IMR-90 (cell line): Measurements from ENCODE around the gene C6orf52. TPM values are rescaled to one million over a fixed set of nuclear protein-coding genes. Genes with fewer than 3 reads are reported as not detected.

Source experiments
- ATAC-seq: fragments of 200-7000 bp; cut with Tn5 transposase; 2 replicates; pipeline ENCODE4 v1.9.1; 2020; ENCODE audit warnings: low read depth, mild to moderate bottlenecking, moderate library complexity
- BruUV-seq: library from RNA; stranded (reverse); fragments of 400-500 nt; replicated peaks from 2 replicates; lab custom pipeline; 2021; lab: Mats Ljungman, UMichigan
- CTCF ChIA-PET: fragments of 300-600 bp; formaldehyde crosslinking; extraction: SDS; loops from one replicate; lab custom pipeline; 2021; ENCODE audit warnings: antibody characterized with exemption; lab: Yijun Ruan, JAX
- POLR2A ChIA-PET: fragments of 300-600 bp; sonication (Branson Sonifier 250); formaldehyde crosslinking; loops from one replicate; lab custom pipeline; 2022; ENCODE audit warnings: antibody characterized with exemption; ENCODE audit not compliant: unreplicated experiment; lab: Charles Lee
- DNase-seq: peaks from one replicate; pipeline ENCODE4 v3.0.0; 2013
- H2AFZ ChIP-seq: replicated peaks from 2 replicates; pipeline ENCODE3; 2013; ENCODE audit warnings: low read length, mild to moderate bottlenecking; ENCODE audit not compliant: poor library complexity
- H2AK5ac ChIP-seq: 2 replicates; pipeline ENCODE4 v1.6.1; 2013; ENCODE audit warnings: low read depth, low read length, inconsistent platforms
- H2AK9ac ChIP-seq: replicated peaks from 2 replicates; pipeline ENCODE3; 2013; ENCODE audit warnings: mild to moderate bottlenecking, low read depth, low read length, moderate library complexity; ENCODE audit not compliant: poor library complexity
- H2BK120ac ChIP-seq: 2 replicates; pipeline ENCODE4 v1.6.1; 2013; ENCODE audit warnings: low read depth, low read length, inconsistent platforms
- H2BK15ac ChIP-seq: 3 replicates; pipeline ENCODE4 v1.6.1; 2013; ENCODE audit warnings: low read depth, low read length, inconsistent platforms
- H2BK20ac ChIP-seq: 2 replicates; pipeline ENCODE4 v1.6.1; 2013; ENCODE audit warnings: low read depth, mild to moderate bottlenecking, inconsistent platforms, low read length, moderate library complexity
- H2BK5ac ChIP-seq: 2 replicates; pipeline ENCODE4 v1.6.1; 2013; ENCODE audit warnings: mild to moderate bottlenecking, low read depth, low read length, inconsistent platforms; ENCODE audit not compliant: poor library complexity, severe bottlenecking
- H3K14ac ChIP-seq: replicated peaks from 2 replicates; pipeline ENCODE4 v1.6.1; 2013; ENCODE audit warnings: low read depth, low read length, inconsistent platforms
- H3K18ac ChIP-seq: 2 replicates; pipeline ENCODE4 v1.6.1; 2013; ENCODE audit warnings: low read depth, low read length, control low read depth
- H3K23ac ChIP-seq: 2 replicates; pipeline ENCODE4 v1.6.1; 2013; ENCODE audit warnings: low read depth, low read length, inconsistent platforms
- H3K27ac ChIP-seq: 2 replicates; pipeline ENCODE4 v1.5.1; 2013; ENCODE audit warnings: mild to moderate bottlenecking, control low read depth, low read length; ENCODE audit not compliant: insufficient read depth
- H3K27me3 ChIP-seq: 2 replicates; pipeline ENCODE4 v1.6.1; 2013; ENCODE audit warnings: low read length; ENCODE audit not compliant: control insufficient read depth, insufficient read depth
- H3K36me3 ChIP-seq: 2 replicates; pipeline ENCODE4 v1.6.1; 2013; ENCODE audit warnings: low read length, mixed read lengths; ENCODE audit not compliant: control insufficient read depth, insufficient read depth
- H3K4ac ChIP-seq: 2 replicates; pipeline ENCODE4 v1.6.1; 2013; ENCODE audit warnings: low read depth, low read length, inconsistent platforms
- H3K4me1 ChIP-seq: 2 replicates; pipeline ENCODE4 v1.6.1; 2013; ENCODE audit warnings: low read length, mixed read lengths; ENCODE audit not compliant: control insufficient read depth, insufficient read depth
- H3K4me2 ChIP-seq: 2 replicates; pipeline ENCODE4 v1.6.1; 2013; ENCODE audit warnings: low read depth, mild to moderate bottlenecking, control low read depth, low read length, moderate library complexity
- H3K4me3 ChIP-seq: 2 replicates; pipeline ENCODE4 v1.5.1; 2013; ENCODE audit warnings: low read depth, mild to moderate bottlenecking, control low read depth, low read length, moderate library complexity; ENCODE audit not compliant: insufficient read depth
- H3K56ac ChIP-seq: 2 replicates; pipeline ENCODE4 v1.6.1; 2013; ENCODE audit warnings: low read length, inconsistent platforms; ENCODE audit not compliant: insufficient read depth; ENCODE audit errors: extremely low read depth
- H3K79me1 ChIP-seq, 2 experiments: 2 replicates each; pipeline ENCODE4 v1.6.1; 2013; ENCODE audit warnings: low read length in 2 of 2, inconsistent platforms in 1 of 2, low read depth in 1 of 2
- H3K9ac ChIP-seq: 2 replicates; pipeline ENCODE4 v1.6.1; 2013; ENCODE audit warnings: low read depth, low read length, control low read depth
- H3K9me1 ChIP-seq: 2 replicates; pipeline ENCODE4 v1.6.1; 2013; ENCODE audit warnings: low read length, inconsistent platforms; ENCODE audit not compliant: insufficient read depth
- H3K9me3 ChIP-seq: 2 replicates; pipeline ENCODE4 v1.6.1; 2013; ENCODE audit warnings: low read length; ENCODE audit not compliant: control insufficient read depth, insufficient read depth
- H4K20me1 ChIP-seq: 2 replicates; pipeline ENCODE4 v1.6.1; 2013; ENCODE audit warnings: low read length, inconsistent platforms; ENCODE audit not compliant: insufficient read depth
- H4K5ac ChIP-seq: 2 replicates; pipeline ENCODE4 v1.6.1; 2013; ENCODE audit warnings: mild to moderate bottlenecking, low read depth, low read length, control low read depth
- H4K8ac ChIP-seq, 2 experiments: 2 replicates each; pipeline ENCODE4 v1.6.1; 2013; ENCODE audit warnings: low read depth in 2 of 2, low read length in 2 of 2, control low read depth in 1 of 2, inconsistent platforms in 1 of 2
- H4K91ac ChIP-seq: 2 replicates; pipeline ENCODE4 v1.6.1; 2013; ENCODE audit warnings: low read depth, low read length, inconsistent platforms; ENCODE audit not compliant: insufficient read depth
- BHLHE40 ChIP-seq: fragments of 150-350 bp; IDR thresholded peaks from 2 replicates; pipeline ENCODE4 v1.6.1; 2016; ENCODE audit warnings: mild to moderate bottlenecking, low read depth, low read length
- CEBPB ChIP-seq: IDR thresholded peaks from 2 replicates; pipeline ENCODE4 v1.6.1; 2012; ENCODE audit warnings: low read depth, low read length, improper control_type of control experiment
- CHD1 ChIP-seq: IDR thresholded peaks from 2 replicates; pipeline ENCODE4 v1.6.1; 2012; ENCODE audit warnings: low read depth, low read length, improper control_type of control experiment
- CTCF ChIP-seq: conservative IDR thresholded peaks from 2 replicates; pipeline ENCODE4 v1.5.1; 2012; ENCODE audit warnings: mild to moderate bottlenecking, low read depth, low read length, improper control_type of control experiment
- ELK1 ChIP-seq: fragments of 150-350 bp; IDR thresholded peaks from 2 replicates; pipeline ENCODE4 v1.6.1; 2016; ENCODE audit warnings: low read depth, mild to moderate bottlenecking, low read length, moderate library complexity, borderline replicate concordance
- FOS ChIP-seq: fragments of 150-350 bp; IDR thresholded peaks from 2 replicates; pipeline ENCODE4 v1.6.1; 2016; ENCODE audit warnings: low read depth, low read length
- MAFK ChIP-seq: IDR thresholded peaks from 2 replicates; pipeline ENCODE4 v1.6.1; 2012; ENCODE audit warnings: low read depth, low read length, improper control_type of control experiment
- MAZ ChIP-seq: IDR thresholded peaks from 2 replicates; pipeline ENCODE4 v1.6.1; 2012; ENCODE audit warnings: low read depth, mild to moderate bottlenecking, low read length, improper control_type of control experiment, moderate library complexity, borderline replicate concordance
- MXI1 ChIP-seq: IDR thresholded peaks from 2 replicates; pipeline ENCODE4 v1.6.1; 2012; ENCODE audit warnings: low read depth, mild to moderate bottlenecking, low read length, moderate library complexity, borderline replicate concordance
- NFE2L2 ChIP-seq: fragments of 150-350 bp; IDR thresholded peaks from 2 replicates; pipeline ENCODE4 v1.6.1; 2016; ENCODE audit warnings: low read depth, mild to moderate bottlenecking, low read length
- POLR2A ChIP-seq: IDR thresholded peaks from 2 replicates; pipeline ENCODE4 v1.6.1; 2012; ENCODE audit warnings: mild to moderate bottlenecking, low read depth, low read length
- RAD21 ChIP-seq: IDR thresholded peaks from 2 replicates; pipeline ENCODE4 v1.6.1; 2012; ENCODE audit warnings: low read length, improper control_type of control experiment
- RCOR1 ChIP-seq: IDR thresholded peaks from 2 replicates; pipeline ENCODE4 v1.6.1; 2012; ENCODE audit warnings: mild to moderate bottlenecking, low read length, improper control_type of control experiment; ENCODE audit not compliant: insufficient replicate concordance
- RFX5 ChIP-seq: IDR thresholded peaks from 2 replicates; pipeline ENCODE4 v1.8.0; 2012; ENCODE audit warnings: low read depth, mild to moderate bottlenecking, low read length, moderate library complexity
- SMC3 ChIP-seq: fragments of 150-350 bp; IDR thresholded peaks from 2 replicates; pipeline ENCODE4 v1.6.1; 2016; ENCODE audit warnings: low read depth, mild to moderate bottlenecking, antibody characterized with exemption, low read length, moderate library complexity
- USF2 ChIP-seq: fragments of 150-350 bp; IDR thresholded peaks from 2 replicates; pipeline ENCODE4 v1.6.1; 2017; ENCODE audit warnings: mild to moderate bottlenecking, antibody characterized with exemption, low read length, low read depth
- WGBS, 2 experiments: methylation state at CpG; one replicate each; pipeline versions ENCODE4 v1.1.5 to v1.1.7; 2013; ENCODE audit warnings: missing lambda C conversion rate in 2 of 2; ENCODE audit not compliant: insufficient read length in 1 of 2; ENCODE audit errors: extremely low coverage in 2 of 2; 5-methylcytosine and 5-hydroxymethylcytosine counted together
- dilution Hi-C: fragments of 300-500 bp; cut with HindIII; formaldehyde crosslinking; loops from one replicate; pipeline ENCODE4 v1.14.3; 2018; ENCODE audit warnings: low sequenced_read_pairs; ENCODE audit not compliant: unreplicated experiment
- in situ Hi-C: fragments of 300-500 bp; cut with MboI; formaldehyde crosslinking; loops from 3 replicates; pipeline ENCODE4 v1.14.3; 2019; ENCODE audit warnings: low sequenced_read_pairs, inconsistent platforms, mixed read lengths
- intact Hi-C: fragments of 100-400 bp; cut with micrococcal nuclease; formaldehyde crosslinking; loops from 2 replicates; pipeline ENCODE4 v1.10.0; 2022
- polyA plus RNA-seq, 3 experiments: library from polyadenylated mRNA; depleted of rRNA; stranded (reverse); fragments of >200 nt; gene quantifications; 2 replicates each; pipeline ENCODE4 v1.2.3, GENCODE V29; 2012; ENCODE audit warnings: low replicate concordance in 1 of 3
- total RNA-seq: library from RNA; depleted of rRNA; stranded (reverse); fragments of >200 nt; gene quantifications from 2 replicates; pipeline ENCODE4 v1.2.3, GENCODE V29; 2012

Gene C6orf52
- total and polyA plus RNA-seq, 2 of the 4 experiments (the other 2 are of a cell fraction): 0.31 TPM; not detected in 1

GRCh38 chr6:10730254-10730653 is 35.8 kb upstream of the C6orf52 start:
- no peak overlapping the region for H2BK5ac ChIP-seq
- H2BK15ac ChIP-seq: no peak overlapping the region
- in situ Hi-C loops: loop anchor here (25.0 kb wide), 1 partner anchor 1243 kb away; no protein-coding TSS in a partner anchor
- H4K20me1 ChIP-seq: peaks cover 3% of the 10 kb centered on the region; the same call in 1 of the 2 replicates
- no peak overlapping the region for H3K27ac ChIP-seq
- WGBS, 2 experiments: 80% methylated on average over 1 of the region's 3 CpGs; no CpG with 5 or more reads in 1 of the 2 experiments
- no peak overlapping the region for H3K14ac ChIP-seq
- ATAC-seq (no peak), DNase-seq (no peak)
- no peak overlapping the region for H3K18ac ChIP-seq
- dilution Hi-C loops: no loop called here
- no peak overlapping the region for H3K4ac ChIP-seq
- H3K9me1 ChIP-seq: peaks cover 3% of the 10 kb centered on the region; the same call in 1 of the 2 replicates
- peaks cover 1% of the 10 kb centered on the region; the same call in 1 of the 2 replicates for H3K4me1 ChIP-seq
- H2BK120ac ChIP-seq: no peak overlapping the region
- H2BK20ac ChIP-seq: no peak overlapping the region
- H3K79me1 ChIP-seq: peaks cover 17 to 42% of the 10 kb centered on the region in 2 experiments
- intact Hi-C loops: no loop called here
- no peak overlapping the region for H3K56ac ChIP-seq
- no peak overlapping the region for H3K4me3 ChIP-seq
- no peak overlapping the region for H3K4me2 ChIP-seq
- H4K91ac ChIP-seq: no peak overlapping the region
- H4K8ac ChIP-seq: no peak overlapping the region
- H3K9me3 ChIP-seq: no peaks in the 10 kb centered on the region
- H2AK9ac ChIP-seq: no peak overlapping the region
- ChIA-PET CTCF (no interaction called here), POLR2A (no interaction called here)
- peaks cover 54% of the 10 kb centered on the region for H3K36me3 ChIP-seq
- no TSS peak for BruUV-seq
- TF ChIP-seq CTCF: no peak
- TF ChIP-seq RFX5: no peak
- TF ChIP-seq USF2: no peak
- no peak for TF ChIP-seq RAD21
- no peak for TF ChIP-seq RCOR1
- no peak for TF ChIP-seq POLR2A
- TF ChIP-seq FOS: no peak
- TF ChIP-seq NFE2L2: no peak
- no peak for TF ChIP-seq ELK1
- TF ChIP-seq BHLHE40: no peak
- TF ChIP-seq MAZ: no peak
- no peak for TF ChIP-seq CHD1
- TF ChIP-seq CEBPB: no peak
- no peak for TF ChIP-seq MAFK
- no peak for TF ChIP-seq MXI1
- TF ChIP-seq SMC3: no peak
- no peak overlapping the region for H3K23ac ChIP-seq
- H2AK5ac ChIP-seq: no peak overlapping the region
- no peak overlapping the region for H3K9ac ChIP-seq
- H4K5ac ChIP-seq: no peak overlapping the region
- no peak overlapping the region for H2AFZ ChIP-seq
- H3K27me3 ChIP-seq: no peaks in the 10 kb centered on the region
